IMR-90 (cell line): ENCODE measurements around the gene MPRIP. TPM values are rescaled to one million over a fixed set of nuclear protein-coding genes. Genes with fewer than 3 reads are reported as not detected.

Experiments
- ATAC-seq: fragments of 200-7000 bp; cut with Tn5 transposase; 2 replicates; pipeline ENCODE4 v1.9.1; 2020; ENCODE audit warnings: low read depth, mild to moderate bottlenecking, moderate library complexity
- BruUV-seq: library from RNA; stranded (reverse); fragments of 400-500 nt; replicated peaks from 2 replicates; lab custom pipeline; 2021; lab: Mats Ljungman, UMichigan
- CTCF ChIA-PET: fragments of 300-600 bp; formaldehyde crosslinking; extraction: SDS; loops from one replicate; lab custom pipeline; 2021; ENCODE audit warnings: antibody characterized with exemption; lab: Yijun Ruan, JAX
- POLR2A ChIA-PET: fragments of 300-600 bp; sonication (Branson Sonifier 250); formaldehyde crosslinking; loops from one replicate; lab custom pipeline; 2022; ENCODE audit warnings: antibody characterized with exemption; ENCODE audit not compliant: unreplicated experiment; lab: Charles Lee
- DNase-seq: peaks from one replicate; pipeline ENCODE4 v3.0.0; 2013
- H2AFZ ChIP-seq: replicated peaks from 2 replicates; pipeline ENCODE3; 2013; ENCODE audit warnings: low read length, mild to moderate bottlenecking; ENCODE audit not compliant: poor library complexity
- H2AK5ac ChIP-seq: 2 replicates; pipeline ENCODE4 v1.6.1; 2013; ENCODE audit warnings: low read depth, low read length, inconsistent platforms
- H2AK9ac ChIP-seq: replicated peaks from 2 replicates; pipeline ENCODE3; 2013; ENCODE audit warnings: mild to moderate bottlenecking, low read depth, low read length, moderate library complexity; ENCODE audit not compliant: poor library complexity
- H2BK120ac ChIP-seq: 2 replicates; pipeline ENCODE4 v1.6.1; 2013; ENCODE audit warnings: low read depth, low read length, inconsistent platforms
- H2BK15ac ChIP-seq: 3 replicates; pipeline ENCODE4 v1.6.1; 2013; ENCODE audit warnings: low read depth, low read length, inconsistent platforms
- H2BK20ac ChIP-seq: 2 replicates; pipeline ENCODE4 v1.6.1; 2013; ENCODE audit warnings: low read depth, mild to moderate bottlenecking, inconsistent platforms, low read length, moderate library complexity
- H2BK5ac ChIP-seq: 2 replicates; pipeline ENCODE4 v1.6.1; 2013; ENCODE audit warnings: mild to moderate bottlenecking, low read depth, low read length, inconsistent platforms; ENCODE audit not compliant: poor library complexity, severe bottlenecking
- H3K14ac ChIP-seq: replicated peaks from 2 replicates; pipeline ENCODE4 v1.6.1; 2013; ENCODE audit warnings: low read depth, low read length, inconsistent platforms
- H3K18ac ChIP-seq: 2 replicates; pipeline ENCODE4 v1.6.1; 2013; ENCODE audit warnings: low read depth, low read length, control low read depth
- H3K23ac ChIP-seq: 2 replicates; pipeline ENCODE4 v1.6.1; 2013; ENCODE audit warnings: low read depth, low read length, inconsistent platforms
- H3K27ac ChIP-seq: 2 replicates; pipeline ENCODE4 v1.5.1; 2013; ENCODE audit warnings: mild to moderate bottlenecking, control low read depth, low read length; ENCODE audit not compliant: insufficient read depth
- H3K27me3 ChIP-seq: 2 replicates; pipeline ENCODE4 v1.6.1; 2013; ENCODE audit warnings: low read length; ENCODE audit not compliant: control insufficient read depth, insufficient read depth
- H3K36me3 ChIP-seq: 2 replicates; pipeline ENCODE4 v1.6.1; 2013; ENCODE audit warnings: low read length, mixed read lengths; ENCODE audit not compliant: control insufficient read depth, insufficient read depth
- H3K4ac ChIP-seq: 2 replicates; pipeline ENCODE4 v1.6.1; 2013; ENCODE audit warnings: low read depth, low read length, inconsistent platforms
- H3K4me1 ChIP-seq: 2 replicates; pipeline ENCODE4 v1.6.1; 2013; ENCODE audit warnings: low read length, mixed read lengths; ENCODE audit not compliant: control insufficient read depth, insufficient read depth
- H3K4me2 ChIP-seq: 2 replicates; pipeline ENCODE4 v1.6.1; 2013; ENCODE audit warnings: low read depth, mild to moderate bottlenecking, control low read depth, low read length, moderate library complexity
- H3K4me3 ChIP-seq: 2 replicates; pipeline ENCODE4 v1.5.1; 2013; ENCODE audit warnings: low read depth, mild to moderate bottlenecking, control low read depth, low read length, moderate library complexity; ENCODE audit not compliant: insufficient read depth
- H3K56ac ChIP-seq: 2 replicates; pipeline ENCODE4 v1.6.1; 2013; ENCODE audit warnings: low read length, inconsistent platforms; ENCODE audit not compliant: insufficient read depth; ENCODE audit errors: extremely low read depth
- H3K79me1 ChIP-seq, 2 experiments: 2 replicates each; pipeline ENCODE4 v1.6.1; 2013; ENCODE audit warnings: low read length in 2 of 2, inconsistent platforms in 1 of 2, low read depth in 1 of 2
- H3K9ac ChIP-seq: 2 replicates; pipeline ENCODE4 v1.6.1; 2013; ENCODE audit warnings: low read depth, low read length, control low read depth
- H3K9me1 ChIP-seq: 2 replicates; pipeline ENCODE4 v1.6.1; 2013; ENCODE audit warnings: low read length, inconsistent platforms; ENCODE audit not compliant: insufficient read depth
- H3K9me3 ChIP-seq: 2 replicates; pipeline ENCODE4 v1.6.1; 2013; ENCODE audit warnings: low read length; ENCODE audit not compliant: control insufficient read depth, insufficient read depth
- H4K20me1 ChIP-seq: 2 replicates; pipeline ENCODE4 v1.6.1; 2013; ENCODE audit warnings: low read length, inconsistent platforms; ENCODE audit not compliant: insufficient read depth
- H4K5ac ChIP-seq: 2 replicates; pipeline ENCODE4 v1.6.1; 2013; ENCODE audit warnings: mild to moderate bottlenecking, low read depth, low read length, control low read depth
- H4K8ac ChIP-seq, 2 experiments: 2 replicates each; pipeline ENCODE4 v1.6.1; 2013; ENCODE audit warnings: low read depth in 2 of 2, low read length in 2 of 2, control low read depth in 1 of 2, inconsistent platforms in 1 of 2
- H4K91ac ChIP-seq: 2 replicates; pipeline ENCODE4 v1.6.1; 2013; ENCODE audit warnings: low read depth, low read length, inconsistent platforms; ENCODE audit not compliant: insufficient read depth
- BHLHE40 ChIP-seq: fragments of 150-350 bp; IDR thresholded peaks from 2 replicates; pipeline ENCODE4 v1.6.1; 2016; ENCODE audit warnings: mild to moderate bottlenecking, low read depth, low read length
- CEBPB ChIP-seq: IDR thresholded peaks from 2 replicates; pipeline ENCODE4 v1.6.1; 2012; ENCODE audit warnings: low read depth, low read length, improper control_type of control experiment
- MAZ ChIP-seq: IDR thresholded peaks from 2 replicates; pipeline ENCODE4 v1.6.1; 2012; ENCODE audit warnings: low read depth, mild to moderate bottlenecking, low read length, improper control_type of control experiment, moderate library complexity, borderline replicate concordance
- POLR2A ChIP-seq: IDR thresholded peaks from 2 replicates; pipeline ENCODE4 v1.6.1; 2012; ENCODE audit warnings: mild to moderate bottlenecking, low read depth, low read length
- RAD21 ChIP-seq: IDR thresholded peaks from 2 replicates; pipeline ENCODE4 v1.6.1; 2012; ENCODE audit warnings: low read length, improper control_type of control experiment
- SMC3 ChIP-seq: fragments of 150-350 bp; IDR thresholded peaks from 2 replicates; pipeline ENCODE4 v1.6.1; 2016; ENCODE audit warnings: low read depth, mild to moderate bottlenecking, antibody characterized with exemption, low read length, moderate library complexity
- WGBS, 2 experiments: methylation state at CpG; one replicate each; pipeline versions ENCODE4 v1.1.5 to v1.1.7; 2013; ENCODE audit warnings: missing lambda C conversion rate in 2 of 2; ENCODE audit not compliant: insufficient read length in 1 of 2; ENCODE audit errors: extremely low coverage in 2 of 2; 5-methylcytosine and 5-hydroxymethylcytosine counted together
- dilution Hi-C: fragments of 300-500 bp; cut with HindIII; formaldehyde crosslinking; loops from one replicate; pipeline ENCODE4 v1.14.3; 2018; ENCODE audit warnings: low sequenced_read_pairs; ENCODE audit not compliant: unreplicated experiment
- in situ Hi-C: fragments of 300-500 bp; cut with MboI; formaldehyde crosslinking; loops from 3 replicates; pipeline ENCODE4 v1.14.3; 2019; ENCODE audit warnings: low sequenced_read_pairs, inconsistent platforms, mixed read lengths
- intact Hi-C: fragments of 100-400 bp; cut with micrococcal nuclease; formaldehyde crosslinking; loops from 2 replicates; pipeline ENCODE4 v1.10.0; 2022
- polyA plus RNA-seq, 3 experiments: library from polyadenylated mRNA; depleted of rRNA; stranded (reverse); fragments of >200 nt; gene quantifications; 2 replicates each; pipeline ENCODE4 v1.2.3, GENCODE V29; 2012; ENCODE audit warnings: low replicate concordance in 1 of 3
- total RNA-seq: library from RNA; depleted of rRNA; stranded (reverse); fragments of >200 nt; gene quantifications from 2 replicates; pipeline ENCODE4 v1.2.3, GENCODE V29; 2012
- TF ChIP-seq, protein P1 (sequence below): conservative IDR thresholded peaks from 2 replicates; pipeline ENCODE4 v1.5.1; 2012; ENCODE audit warnings: mild to moderate bottlenecking, low read depth, low read length, improper control_type of control experiment
- TF ChIP-seq, protein P2 (sequence below): fragments of 150-350 bp; IDR thresholded peaks from 2 replicates; pipeline ENCODE4 v1.6.1; 2017; ENCODE audit warnings: mild to moderate bottlenecking, antibody characterized with exemption, low read length, low read depth

The MPRIP gene
- total and polyA plus RNA-seq, 2 of the 4 experiments (the other 2 are of a cell fraction): 111 to 149 TPM

DNA sequence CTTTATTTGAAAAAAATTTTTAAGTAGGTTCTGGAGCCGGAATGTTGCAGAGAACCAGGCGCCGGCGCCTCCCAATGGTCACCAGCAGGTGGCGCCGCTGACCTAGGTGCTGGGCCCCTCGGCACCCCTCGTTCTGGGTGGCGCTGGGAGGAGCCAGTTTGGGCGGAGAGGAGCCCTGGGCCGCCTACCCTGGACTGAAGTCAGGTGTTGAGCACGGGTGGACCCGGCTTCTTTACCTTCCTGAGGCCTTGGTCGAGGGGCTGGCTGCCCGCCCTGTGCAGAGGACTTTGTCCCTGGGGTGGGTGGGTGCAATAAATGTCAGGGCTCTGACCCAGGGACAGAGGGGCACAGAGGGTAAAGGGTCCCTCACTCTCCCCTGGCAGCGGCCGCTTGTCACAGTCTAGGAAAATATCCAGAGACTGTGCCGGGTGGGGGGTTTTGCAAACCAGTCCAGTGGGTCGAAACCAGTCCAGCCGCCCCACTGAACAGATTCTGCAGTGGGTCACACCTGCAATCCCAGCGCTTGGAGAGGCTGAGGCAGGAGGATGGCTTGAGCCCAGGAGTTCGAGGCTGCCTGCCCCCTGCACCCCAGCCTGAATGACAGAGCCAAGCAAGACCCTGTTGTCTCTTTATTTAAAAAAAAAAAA lies 40.3 kb upstream of the MPRIP start:
- no peaks in the 10 kb centered on the region for H3K36me3 ChIP-seq
- H2BK120ac ChIP-seq: no peak overlapping the region
- H3K9me1 ChIP-seq: 0 out of 2 replicates have a peak, but pooled peaks cover 2% of the 10 kb centered on the region
- CTCF ChIA-PET: no interaction called here
- H2BK15ac ChIP-seq: no peak overlapping the region
- H2BK5ac ChIP-seq: no peak overlapping the region
- H3K9me3 ChIP-seq: no peaks in the 10 kb centered on the region
- no peaks in the 10 kb centered on the region for H3K79me1 ChIP-seq
- intact Hi-C loops (loop anchor here (5.0 to 10.0 kb wide), 3 partner anchors 103 to 640 kb away; no protein-coding TSS in a partner anchor), in situ Hi-C loops (loop anchor here (25.0 kb wide), 1 partner anchor 635 kb away; no protein-coding TSS in a partner anchor), dilution Hi-C loops (no loop called here)
- H3K27ac ChIP-seq: no peak overlapping the region
- H4K91ac ChIP-seq: no peak overlapping the region
- peak overlapping the region; percentile 80 for H2AK9ac ChIP-seq
- WGBS, 2 experiments: 69% methylated on average over 3 of the region's 22 CpGs; no CpG with 5 or more reads in 1 of the 2 experiments
- no TSS peak for BruUV-seq
- peak overlapping the region; percentile 71 for H2AFZ ChIP-seq
- no peak overlapping the region for H2AK5ac ChIP-seq
- H3K14ac ChIP-seq: no peak overlapping the region
- H3K4me3 ChIP-seq: no peak overlapping the region
- no peak overlapping the region for H3K18ac ChIP-seq
- H4K20me1 ChIP-seq: no peaks in the 10 kb centered on the region; the same call in 1 of the 2 replicates
- peak; percentile 99 for ATAC-seq
- H4K8ac ChIP-seq: no peak overlapping the region
- H4K5ac ChIP-seq: no peak overlapping the region
- no peaks in the 10 kb centered on the region for H3K4me1 ChIP-seq
- H3K56ac ChIP-seq: no peak overlapping the region
- POLR2A ChIA-PET: no interaction called here
- no peak overlapping the region for H2BK20ac ChIP-seq
- peak; percentile 42 for DNase-seq
- TF ChIP-seq, protein P1, sequence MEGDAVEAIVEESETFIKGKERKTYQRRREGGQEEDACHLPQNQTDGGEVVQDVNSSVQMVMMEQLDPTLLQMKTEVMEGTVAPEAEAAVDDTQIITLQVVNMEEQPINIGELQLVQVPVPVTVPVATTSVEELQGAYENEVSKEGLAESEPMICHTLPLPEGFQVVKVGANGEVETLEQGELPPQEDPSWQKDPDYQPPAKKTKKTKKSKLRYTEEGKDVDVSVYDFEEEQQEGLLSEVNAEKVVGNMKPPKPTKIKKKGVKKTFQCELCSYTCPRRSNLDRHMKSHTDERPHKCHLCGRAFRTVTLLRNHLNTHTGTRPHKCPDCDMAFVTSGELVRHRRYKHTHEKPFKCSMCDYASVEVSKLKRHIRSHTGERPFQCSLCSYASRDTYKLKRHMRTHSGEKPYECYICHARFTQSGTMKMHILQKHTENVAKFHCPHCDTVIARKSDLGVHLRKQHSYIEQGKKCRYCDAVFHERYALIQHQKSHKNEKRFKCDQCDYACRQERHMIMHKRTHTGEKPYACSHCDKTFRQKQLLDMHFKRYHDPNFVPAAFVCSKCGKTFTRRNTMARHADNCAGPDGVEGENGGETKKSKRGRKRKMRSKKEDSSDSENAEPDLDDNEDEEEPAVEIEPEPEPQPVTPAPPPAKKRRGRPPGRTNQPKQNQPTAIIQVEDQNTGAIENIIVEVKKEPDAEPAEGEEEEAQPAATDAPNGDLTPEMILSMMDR: peak; percentile 94
- TF ChIP-seq MAZ (peak; percentile 41; the same call in 1 of the 2 replicates), RAD21 (peak; percentile 97), CEBPB (no peak), POLR2A (no peak), BHLHE40 (no peak), SMC3 (peak; percentile 88)
- TF ChIP-seq, protein P2, sequence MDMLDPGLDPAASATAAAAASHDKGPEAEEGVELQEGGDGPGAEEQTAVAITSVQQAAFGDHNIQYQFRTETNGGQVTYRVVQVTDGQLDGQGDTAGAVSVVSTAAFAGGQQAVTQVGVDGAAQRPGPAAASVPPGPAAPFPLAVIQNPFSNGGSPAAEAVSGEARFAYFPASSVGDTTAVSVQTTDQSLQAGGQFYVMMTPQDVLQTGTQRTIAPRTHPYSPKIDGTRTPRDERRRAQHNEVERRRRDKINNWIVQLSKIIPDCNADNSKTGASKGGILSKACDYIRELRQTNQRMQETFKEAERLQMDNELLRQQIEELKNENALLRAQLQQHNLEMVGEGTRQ: no peak
- H3K23ac ChIP-seq: no peak overlapping the region
- no peak overlapping the region for H3K4me2 ChIP-seq
- H3K4ac ChIP-seq: no peak overlapping the region
- H3K9ac ChIP-seq: no peak overlapping the region
- H3K27me3 ChIP-seq: peaks cover 16% of the 10 kb centered on the region
